GM12891 (cell line): ENCODE results near the gene ALPK3.

Source experiments
- PAX5 ChIP-seq: IDR thresholded peaks from 2 replicates; pipeline ENCODE4 v1.6.1; 2011; ENCODE audit warnings: low read length, moderate library complexity, mild to moderate bottlenecking; ENCODE audit not compliant: insufficient read depth, severe bottlenecking
- POLR2A ChIP-seq: IDR thresholded peaks from 2 replicates; pipeline ENCODE4 v1.6.1; 2011; ENCODE audit warnings: low read depth, low read length, control low read depth
- POLR2AphosphoS5 ChIP-seq: IDR thresholded peaks from 2 replicates; pipeline ENCODE4 v1.6.1; 2011; ENCODE audit warnings: low read depth, low read length, control low read depth
- POU2F2 ChIP-seq: IDR thresholded peaks from 2 replicates; pipeline ENCODE4 v1.6.1; 2011; ENCODE audit warnings: low read depth, mild to moderate bottlenecking, control low read depth, low read length, moderate library complexity
- SPI1 ChIP-seq: IDR thresholded peaks from 2 replicates; pipeline ENCODE4 v1.6.1; 2011; ENCODE audit warnings: low read depth, low read length, control low read depth
- TAF1 ChIP-seq: IDR thresholded peaks from 2 replicates; pipeline ENCODE4 v1.6.1; 2011; ENCODE audit warnings: low read depth, low read length, control low read depth

- TF ChIP-seq POLR2A, result no peak
- no peak for TF ChIP-seq POLR2AphosphoS5
- no peak for TF ChIP-seq TAF1
- no peak for TF ChIP-seq POU2F2
- TF ChIP-seq SPI1, result no peak
- TF ChIP-seq PAX5, result no peak
Observed at GRCh38 chr15:84880007-84880406, 62.9 kb downstream of the ALPK3 start.
